Suprapubic skin (tissue), 4 donors: ENCODE data around the gene CARD14. TPM values are rescaled to one million over a fixed set of nuclear protein-coding genes. Genes with fewer than 3 reads are reported as not detected.
"Not testable (repeated sequence)": the region's sequence is repeated elsewhere in the genome, so short reads cannot be mapped to it uniquely, and the experiment has no call there.

Source experiments
- DNase-seq, 2 donors: peaks; one replicate each; pipeline ENCODE4 v3.0.0-alpha.2; 2019; ENCODE audit warnings: low spot score in 2 of 2
- H3K27ac ChIP-seq: fragments of 200-600 bp; sonication (generic); one replicate; pipeline ENCODE4 v1.5.1; 2019
- H3K27me3 ChIP-seq: fragments of 200-600 bp; sonication (generic); one replicate; pipeline ENCODE4 v1.5.1; 2019
- H3K36me3 ChIP-seq: fragments of 200-600 bp; sonication (generic); one replicate; pipeline ENCODE4 v1.5.1; 2019
- H3K4me1 ChIP-seq: fragments of 200-600 bp; sonication (generic); one replicate; pipeline ENCODE4 v1.5.1; 2019
- H3K4me3 ChIP-seq: fragments of 200-600 bp; sonication (generic); one replicate; pipeline ENCODE4 v1.5.1; 2019; ENCODE audit warnings: mild to moderate bottlenecking
- H3K9me3 ChIP-seq: fragments of 200-600 bp; sonication (generic); one replicate; pipeline ENCODE4 v1.5.1; 2019
- EP300 ChIP-seq: sonication (generic); formaldehyde crosslinking; IDR thresholded peaks from one replicate; pipeline ENCODE4 v1.6.1; 2017; ENCODE audit warnings: antibody characterized with exemption
- POLR2A ChIP-seq, 2 donors: fragments of 450-650 bp; IDR thresholded peaks; one replicate each; pipeline ENCODE4 v1.6.1; 2017; ENCODE audit warnings: antibody characterized with exemption in 2 of 2, mild to moderate bottlenecking in 2 of 2, moderate library complexity in 2 of 2
- POLR2AphosphoS5 ChIP-seq, 3 donors: sonication (generic); formaldehyde crosslinking; IDR thresholded peaks; one replicate each; pipeline ENCODE4 v1.6.1; 2017; ENCODE audit warnings: antibody characterized with exemption in 3 of 3
- WGBS: methylation state at CpG from one replicate; pipeline ENCODE4 v1.1.5; 2018; 5-methylcytosine and 5-hydroxymethylcytosine counted together
- total RNA-seq, 4 donors: library from RNA; depleted of rRNA; stranded (reverse); fragments of >200 nt; gene quantifications; one replicate each; pipeline ENCODE4 v1.1.0, GENCODE V29; 2016
- TF ChIP-seq, protein P1 (sequence below), 2 donors: fragments of 200-600 bp in 1 of 2; fragments of 450-650 bp in 1 of 2; sonication (generic) in 1 of 2; IDR thresholded peaks; one replicate each; pipeline ENCODE4 v1.5.1; 2016 to 2019; ENCODE audit warnings: antibody characterized with exemption in 2 of 2, mild to moderate bottlenecking in 1 of 2, moderate library complexity in 1 of 2

Gene CARD14
- total RNA-seq, 4 donors from 2014 or later: 32.1 to 92.5 (median 45.3) TPM

DNA sequence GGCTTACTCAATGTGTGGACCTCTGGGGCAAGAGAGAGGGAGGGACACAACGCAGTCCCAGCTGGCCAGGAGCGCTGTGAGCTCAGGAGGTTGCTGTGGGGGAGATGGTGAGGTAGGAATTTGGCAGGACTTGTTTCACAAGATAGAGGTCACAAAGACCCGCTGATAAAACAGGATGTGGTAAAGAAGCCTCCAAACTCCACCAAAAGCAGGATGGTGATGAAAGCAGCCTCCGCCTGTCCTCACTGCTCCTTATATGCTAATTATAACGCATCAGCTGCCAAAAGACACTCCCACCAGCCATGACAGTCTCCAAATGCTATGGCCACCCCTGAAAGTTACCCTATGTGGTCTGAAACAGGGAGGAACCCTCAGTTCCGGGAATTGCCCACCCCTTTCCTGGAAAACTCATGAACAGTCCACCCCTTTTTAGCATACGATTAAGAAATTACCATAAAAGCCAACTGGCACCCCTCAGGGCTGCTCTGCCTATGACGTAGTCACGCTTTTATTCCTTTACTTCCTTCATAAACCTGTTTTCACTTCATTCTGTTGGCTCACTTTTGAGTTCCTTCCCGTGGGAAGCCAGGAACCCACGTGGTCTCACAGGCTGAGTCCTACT lies 17.6 kb upstream of the CARD14 start:
- TF ChIP-seq POLR2A (IDR thresholded peaks at IDR 0.05): no peak
- no peak for TF ChIP-seq EP300
- TF ChIP-seq POLR2AphosphoS5 (IDR thresholded peaks at IDR 0.05): no peak
- TF ChIP-seq, protein P1, sequence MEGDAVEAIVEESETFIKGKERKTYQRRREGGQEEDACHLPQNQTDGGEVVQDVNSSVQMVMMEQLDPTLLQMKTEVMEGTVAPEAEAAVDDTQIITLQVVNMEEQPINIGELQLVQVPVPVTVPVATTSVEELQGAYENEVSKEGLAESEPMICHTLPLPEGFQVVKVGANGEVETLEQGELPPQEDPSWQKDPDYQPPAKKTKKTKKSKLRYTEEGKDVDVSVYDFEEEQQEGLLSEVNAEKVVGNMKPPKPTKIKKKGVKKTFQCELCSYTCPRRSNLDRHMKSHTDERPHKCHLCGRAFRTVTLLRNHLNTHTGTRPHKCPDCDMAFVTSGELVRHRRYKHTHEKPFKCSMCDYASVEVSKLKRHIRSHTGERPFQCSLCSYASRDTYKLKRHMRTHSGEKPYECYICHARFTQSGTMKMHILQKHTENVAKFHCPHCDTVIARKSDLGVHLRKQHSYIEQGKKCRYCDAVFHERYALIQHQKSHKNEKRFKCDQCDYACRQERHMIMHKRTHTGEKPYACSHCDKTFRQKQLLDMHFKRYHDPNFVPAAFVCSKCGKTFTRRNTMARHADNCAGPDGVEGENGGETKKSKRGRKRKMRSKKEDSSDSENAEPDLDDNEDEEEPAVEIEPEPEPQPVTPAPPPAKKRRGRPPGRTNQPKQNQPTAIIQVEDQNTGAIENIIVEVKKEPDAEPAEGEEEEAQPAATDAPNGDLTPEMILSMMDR (IDR thresholded peaks at IDR 0.05): no peak
- 56% methylated on average over 11 of the region's 11 CpGs for WGBS
- Histone ChIP-seq H3K36me3 (no peaks in the 10 kb centered on the region), H3K4me1 (peaks cover 21% of the 10 kb centered on the region), H3K27ac (no peak overlapping the region), H3K9me3 (no peaks in the 10 kb centered on the region), H3K4me3 (no peak overlapping the region), H3K27me3 (no peaks in the 10 kb centered on the region)
- peak in 1 of 2 donors; percentile 37 for DNase-seq

DNA sequence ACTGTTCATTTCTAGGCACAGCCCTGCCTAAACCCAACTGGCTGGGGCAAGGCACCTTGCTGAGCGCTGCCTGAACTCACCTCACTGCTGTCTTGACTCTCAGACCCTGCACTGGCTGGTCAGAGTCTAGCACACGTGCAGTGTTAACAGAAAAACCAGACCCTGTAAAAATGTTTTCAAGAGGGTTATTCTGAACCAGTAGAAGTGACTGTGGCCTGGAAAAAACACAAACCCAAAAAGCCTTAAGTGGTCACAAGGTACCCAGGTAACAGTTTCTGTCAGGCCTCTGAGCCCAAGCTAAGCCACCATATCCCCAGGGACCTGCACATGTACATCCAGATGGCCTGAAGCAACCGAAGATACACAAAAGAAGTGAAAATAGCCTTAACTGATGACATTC lies 16.8 kb upstream of the CARD14 start:
- Histone ChIP-seq H3K9me3 (no peaks in the 10 kb centered on the region), H3K36me3 (no peaks in the 10 kb centered on the region), H3K4me3 (no peak overlapping the region), H3K27me3 (no peaks in the 10 kb centered on the region), H3K27ac (no peak overlapping the region), H3K4me1 (peaks cover 19% of the 10 kb centered on the region)
- DNase-seq: peak in 1 of 2 donors; percentile 3
- TF ChIP-seq EP300 (no peak), POLR2A (IDR thresholded peaks at IDR 0.05) (no peak), POLR2AphosphoS5 (IDR thresholded peaks at IDR 0.05) (no peak)
- TF ChIP-seq, protein P1 (IDR thresholded peaks at IDR 0.05): no peak
- 88% methylated on average over 3 of the region's 3 CpGs for WGBS

GRCh38 chr17:80154166-80154565 lies 15.7 kb upstream of the CARD14 start:
- TF ChIP-seq POLR2A (IDR thresholded peaks at IDR 0.05): no peak
- no peak for TF ChIP-seq POLR2AphosphoS5 (IDR thresholded peaks at IDR 0.05)
- no peak for TF ChIP-seq EP300
- TF ChIP-seq, protein P1 (IDR thresholded peaks at IDR 0.05): no peak
- H3K9me3 ChIP-seq: no peaks in the 10 kb centered on the region
- no peak for DNase-seq
- H3K4me3 ChIP-seq: no peak overlapping the region
- no peaks in the 10 kb centered on the region for H3K36me3 ChIP-seq
- no peak overlapping the region for H3K27ac ChIP-seq
- 85% methylated on average over 5 of the region's 5 CpGs for WGBS
- H3K27me3 ChIP-seq: no peaks in the 10 kb centered on the region
- peaks cover 8% of the 10 kb centered on the region for H3K4me1 ChIP-seq

- not testable (repeated sequence) for H3K9me3 ChIP-seq, DNase-seq, H3K4me1 ChIP-seq, H3K27ac ChIP-seq, H3K36me3 ChIP-seq, H3K27me3 ChIP-seq, H3K4me3 ChIP-seq
- 41% methylated on average over 2 of the region's 2 CpGs for WGBS
- TF ChIP-seq POLR2AphosphoS5 (IDR thresholded peaks at IDR 0.05): peak in 1 of 3 donors; percentile 45
These were observed 14.2 kb upstream of the CARD14 start for GRCh38 chr17:80155600-80155999.

GRCh38 chr17:80158846-80159245 lies 11.0 kb upstream of the CARD14 start:
- WGBS: 80% methylated on average over 2 of the region's 2 CpGs
- DNase-seq: no peak
- H3K4me3 ChIP-seq: no peak overlapping the region
- H3K9me3 ChIP-seq: no peaks in the 10 kb centered on the region
- H3K4me1 ChIP-seq: no peaks in the 10 kb centered on the region
- H3K27ac ChIP-seq: no peak overlapping the region
- TF ChIP-seq, protein P1 (IDR thresholded peaks at IDR 0.05): no peak
- TF ChIP-seq POLR2AphosphoS5 (IDR thresholded peaks at IDR 0.05) (no peak), EP300 (no peak), POLR2A (IDR thresholded peaks at IDR 0.05) (no peak)
- H3K27me3 ChIP-seq: no peaks in the 10 kb centered on the region
- no peaks in the 10 kb centered on the region for H3K36me3 ChIP-seq

DNA sequence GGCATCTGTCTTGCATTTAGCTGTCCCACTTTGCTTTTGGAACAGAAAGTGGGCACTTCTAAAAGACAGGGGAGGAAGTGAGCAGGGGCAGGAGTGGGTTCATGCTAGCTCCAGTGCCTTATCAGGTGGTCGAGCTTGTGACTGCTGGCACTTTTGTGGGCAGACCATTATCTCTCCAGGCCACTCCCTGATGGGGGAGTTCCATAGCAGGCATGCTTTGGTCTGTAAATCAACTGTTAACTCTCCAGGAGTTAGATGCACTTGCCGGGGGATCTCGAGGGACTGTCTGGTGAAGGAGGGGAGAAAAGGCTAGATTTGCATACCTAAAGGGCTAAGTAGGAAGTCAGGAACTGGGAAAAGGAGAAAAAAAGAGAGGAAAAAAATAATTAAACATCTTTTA lies 9.3 kb upstream of the CARD14 start:
- no peaks in the 10 kb centered on the region for H3K9me3 ChIP-seq
- H3K27me3 ChIP-seq: no peaks in the 10 kb centered on the region
- H3K4me3 ChIP-seq: no peak overlapping the region
- DNase-seq: no peak
- TF ChIP-seq POLR2AphosphoS5 (IDR thresholded peaks at IDR 0.05): no peak
- TF ChIP-seq POLR2A (IDR thresholded peaks at IDR 0.05): no peak
- TF ChIP-seq, protein P1 (IDR thresholded peaks at IDR 0.05): no peak
- TF ChIP-seq EP300: no peak
- 55% methylated on average over 3 of the region's 3 CpGs for WGBS
- H3K27ac ChIP-seq: no peak overlapping the region
- H3K36me3 ChIP-seq: no peaks in the 10 kb centered on the region
- H3K4me1 ChIP-seq: no peaks in the 10 kb centered on the region
